CD4-positive, alpha-beta T cell (primary cell): Measurements from ENCODE around the gene VTCN1. TPM values are rescaled to one million over a fixed set of nuclear protein-coding genes. Genes with fewer than 3 reads are reported as not detected.

Experiments used
- ATAC-seq: fragments of 200-7000 bp; cut with Tn5 transposase; one replicate; pipeline ENCODE4 v1.10.0; 2022; ENCODE audit warnings: mild to moderate bottlenecking; ENCODE audit not compliant: poor library complexity
- CTCF ChIA-PET: fragments of 350-600 bp; sonication (Branson Sonifier 250); formaldehyde crosslinking; loops from one replicate; lab custom pipeline; 2021; ENCODE audit warnings: antibody characterized with exemption, inconsistent platforms; lab: Charles Lee
- POLR2A ChIA-PET: fragments of 350-600 bp; sonication (Branson Sonifier 250); formaldehyde crosslinking; loops from one replicate; lab custom pipeline; 2021; ENCODE audit warnings: antibody characterized with exemption, inconsistent platforms; lab: Charles Lee
- DNase-seq, 14 experiments: peaks; one replicate each; pipeline ENCODE4 v3.0.0-alpha.2; 2013 to 2020; ENCODE audit warnings: mixed read lengths in 2 of 14
- H3K27ac ChIP-seq, 2 donors: one replicate each; pipeline versions ENCODE4 v1.5.1 to v1.7.0; 2013; ENCODE audit warnings: low read length in 2 of 2, low read depth in 1 of 2, mild to moderate bottlenecking in 1 of 2
- H3K27me3 ChIP-seq, 2 experiments: 1 replicate in 1 of 2; 2 replicates in 1 of 2; pipeline versions ENCODE4 v1.6.1 to v1.7.0; 2013; ENCODE audit warnings: low read length in 2 of 2, control low read depth in 1 of 2, mild to moderate bottlenecking in 1 of 2, moderate library complexity in 1 of 2; ENCODE audit not compliant: insufficient read depth in 2 of 2, control insufficient read depth in 1 of 2
- H3K36me3 ChIP-seq: one replicate; pipeline ENCODE4 v1.6.1; 2013; ENCODE audit warnings: low read length, control low read depth; ENCODE audit not compliant: insufficient read depth
- H3K4me1 ChIP-seq: one replicate; pipeline ENCODE4 v1.6.1; 2013; ENCODE audit warnings: low read length, control low read depth; ENCODE audit not compliant: insufficient read depth
- H3K4me3 ChIP-seq: one replicate; pipeline ENCODE4 v1.5.1; 2013; ENCODE audit warnings: mild to moderate bottlenecking, low read length, moderate library complexity
- H3K9me3 ChIP-seq, 2 experiments: 1 replicate in 1 of 2; 2 replicates in 1 of 2; pipeline versions ENCODE4 v1.6.1 to v1.7.0; 2013; ENCODE audit warnings: low read length in 2 of 2, mild to moderate bottlenecking in 2 of 2, control low read depth in 1 of 2, moderate library complexity in 1 of 2; ENCODE audit not compliant: control insufficient read depth in 1 of 2, insufficient read depth in 1 of 2
- H3K27ac Mint-ChIP-seq: one replicate; pipeline ENCODE4 v1.8.0; 2020; ENCODE audit warnings: mixed read lengths
- H3K27me3 Mint-ChIP-seq: one replicate; pipeline ENCODE4 v1.8.0; 2021; ENCODE audit warnings: mixed read lengths
- H3K36me3 Mint-ChIP-seq: one replicate; pipeline ENCODE4 v1.8.0; 2021; ENCODE audit warnings: low read depth, mixed read lengths
- H3K4me1 Mint-ChIP-seq: one replicate; pipeline ENCODE4 v1.8.0; 2021; ENCODE audit warnings: low read depth, mixed read lengths
- H3K4me3 Mint-ChIP-seq: one replicate; pipeline ENCODE4 v1.8.0; 2020; ENCODE audit warnings: mild to moderate bottlenecking, mixed read lengths
- H3K9me3 Mint-ChIP-seq: one replicate; pipeline ENCODE4 v1.8.0; 2020; ENCODE audit warnings: mixed read lengths
- CTCF ChIP-seq: fragments of 200-600 bp; IDR thresholded peaks from one replicate; pipeline ENCODE4 v1.8.0; 2022; ENCODE audit warnings: antibody characterized with exemption, mild to moderate bottlenecking
- intact Hi-C, 2 experiments: fragments of 100-400 bp; cut with DNase I in 1 of 2; cut with micrococcal nuclease in 1 of 2; formaldehyde crosslinking; loops; one replicate each; pipeline versions ENCODE4 v1.15.1 to v1.9.0; 2023 to 2025; cut with DNase I, micrococcal nuclease
- total RNA-seq, 174 experiments: library from RNA in 2 of 174; stranded (reverse) in 2 of 174; gene quantifications; one replicate each; pipeline ENCODE4 v1.2.3 and lab custom pipeline; 2021 to 2026

Gene VTCN1
- total RNA-seq, 2 experiments from 2014 or later: not detected

GRCh38 chr1:117167402-117167801 lies 43.3 kb downstream of the VTCN1 start:
- H3K4me3 ChIP-seq: no peak overlapping the region
- ATAC-seq: no peak
- Mint-ChIP-seq H3K4me1 (no peaks in the 10 kb centered on the region), H3K27ac (no peak overlapping the region), H3K36me3 (no peaks in the 10 kb centered on the region), H3K4me3 (no peak overlapping the region), H3K9me3 (no peaks in the 10 kb centered on the region), H3K27me3 (peaks cover 4% of the 10 kb centered on the region)
- no peaks in the 10 kb centered on the region for H3K9me3 ChIP-seq
- no peaks in the 10 kb centered on the region for H3K27me3 ChIP-seq
- intact Hi-C loops: no loop called here
- CTCF ChIA-PET: no interaction called here
- H3K36me3 ChIP-seq: no peaks in the 10 kb centered on the region
- H3K4me1 ChIP-seq: no peaks in the 10 kb centered on the region
- DNase-seq: no peak
- POLR2A ChIA-PET: no interaction called here
- no peak overlapping the region for H3K27ac ChIP-seq
- TF ChIP-seq CTCF: no peak

- no peak overlapping the region for H3K27ac Mint-ChIP-seq
- Histone ChIP-seq H3K36me3 (no peaks in the 10 kb centered on the region), H3K4me1 (no peaks in the 10 kb centered on the region), H3K4me3 (no peak overlapping the region), H3K27ac (no peak overlapping the region), H3K27me3 (no peaks in the 10 kb centered on the region), H3K9me3 (no peaks in the 10 kb centered on the region)
- peaks cover 16% of the 10 kb centered on the region for H3K27me3 Mint-ChIP-seq
- TF ChIP-seq CTCF: no peak
- intact Hi-C loops: no loop called here
- no peaks in the 10 kb centered on the region for H3K9me3 Mint-ChIP-seq
- H3K36me3 Mint-ChIP-seq: no peaks in the 10 kb centered on the region
- no peak overlapping the region for H3K4me3 Mint-ChIP-seq
- ATAC-seq (no peak), DNase-seq (no peak)
- ChIA-PET CTCF (no interaction called here), POLR2A (no interaction called here)
- no peaks in the 10 kb centered on the region for H3K4me1 Mint-ChIP-seq
Observed at GRCh38 chr1:117166076-117166475, 44.7 kb downstream of the VTCN1 start.

- ATAC-seq: no peak
- no peaks in the 10 kb centered on the region for H3K36me3 ChIP-seq
- ChIA-PET POLR2A (no interaction called here), CTCF (no interaction called here)
- no peaks in the 10 kb centered on the region for H3K27me3 ChIP-seq
- H3K4me3 ChIP-seq: no peak overlapping the region
- H3K4me1 ChIP-seq: no peaks in the 10 kb centered on the region
- no peak for TF ChIP-seq CTCF
- no peak overlapping the region for H3K27ac Mint-ChIP-seq
- H3K36me3 Mint-ChIP-seq: no peaks in the 10 kb centered on the region
- H3K9me3 ChIP-seq: no peaks in the 10 kb centered on the region
- H3K27me3 Mint-ChIP-seq: peaks cover 21% of the 10 kb centered on the region
- no peak overlapping the region for H3K4me3 Mint-ChIP-seq
- no peak overlapping the region for H3K27ac ChIP-seq
- intact Hi-C loops: no loop called here
- H3K9me3 Mint-ChIP-seq: no peaks in the 10 kb centered on the region
- H3K4me1 Mint-ChIP-seq: no peaks in the 10 kb centered on the region
- no peak for DNase-seq
Observed at GRCh38 chr1:117164209-117164608, 46.5 kb downstream of the VTCN1 start.
